BJ (cell line): ENCODE results near the gene IDI2. TPM values are rescaled to one million over a fixed set of nuclear protein-coding genes. Genes with fewer than 3 reads are reported as not detected.

Experiments used
- CTCF ChIA-PET: fragments of 350-600 bp; formaldehyde crosslinking; extraction: SDS; loops from one replicate; lab custom pipeline; 2021; ENCODE audit warnings: antibody characterized with exemption, inconsistent platforms; lab: Yijun Ruan, JAX
- POLR2A ChIA-PET: fragments of 300-600 bp; sonication (Branson Sonifier 250); formaldehyde crosslinking; extraction: SDS; loops from one replicate; lab custom pipeline; 2021; ENCODE audit warnings: antibody characterized with exemption; lab: Charles Lee
- DNase-seq: peaks from one replicate; pipeline ENCODE4 v3.0.0-alpha.2; 2011; ENCODE audit warnings: low read depth
- H3K27me3 ChIP-seq: 2 replicates; pipeline ENCODE4 v1.6.0; 2011; ENCODE audit warnings: low read length; ENCODE audit not compliant: control insufficient read depth, insufficient read depth
- H3K36me3 ChIP-seq: 2 replicates; pipeline ENCODE4 v1.5.1; 2011; ENCODE audit warnings: low read length; ENCODE audit not compliant: control insufficient read depth, insufficient read depth
- H3K4me3 ChIP-seq: 2 replicates; pipeline ENCODE4 v1.5.1; 2011; ENCODE audit warnings: low read depth, mild to moderate bottlenecking, control low read depth, low read length
- CTCF ChIP-seq: IDR thresholded peaks from 2 replicates; pipeline ENCODE4 v1.5.1; 2011; ENCODE audit warnings: low read depth, mild to moderate bottlenecking, control low read depth, inconsistent platforms, low read length, moderate library complexity; ENCODE audit not compliant: insufficient read depth
- polyA plus RNA-seq: library from polyadenylated mRNA; depleted of rRNA; stranded (reverse); fragments of >200 nt; gene quantifications from 2 replicates; pipeline ENCODE4 v1.2.3, GENCODE V29; 2011; rRNA removed

Gene IDI2
- polyA plus RNA-seq, 1 experiment, result not detected

GRCh38 chr10:971150-971542, 54.5 kb downstream of the IDI2 start:
- no peak for TF ChIP-seq CTCF
- ChIA-PET POLR2A (interaction anchor here (0.5 kb wide), 1 partner anchor 187 kb away, joined by 3 read pairs; no protein-coding TSS in a partner anchor), CTCF (interaction anchor here (0.8 to 1.3 kb wide), 3 partner anchors 8 to 13 kb away, joined by 3 to 6 read pairs (median 3); no protein-coding TSS in a partner anchor)
- Histone ChIP-seq H3K36me3 (no peaks in the 10 kb centered on the region), H3K4me3 (no peak overlapping the region), H3K27me3 (no peaks in the 10 kb centered on the region; the same call in 1 of the 2 replicates)
- no peak for DNase-seq

DNA sequence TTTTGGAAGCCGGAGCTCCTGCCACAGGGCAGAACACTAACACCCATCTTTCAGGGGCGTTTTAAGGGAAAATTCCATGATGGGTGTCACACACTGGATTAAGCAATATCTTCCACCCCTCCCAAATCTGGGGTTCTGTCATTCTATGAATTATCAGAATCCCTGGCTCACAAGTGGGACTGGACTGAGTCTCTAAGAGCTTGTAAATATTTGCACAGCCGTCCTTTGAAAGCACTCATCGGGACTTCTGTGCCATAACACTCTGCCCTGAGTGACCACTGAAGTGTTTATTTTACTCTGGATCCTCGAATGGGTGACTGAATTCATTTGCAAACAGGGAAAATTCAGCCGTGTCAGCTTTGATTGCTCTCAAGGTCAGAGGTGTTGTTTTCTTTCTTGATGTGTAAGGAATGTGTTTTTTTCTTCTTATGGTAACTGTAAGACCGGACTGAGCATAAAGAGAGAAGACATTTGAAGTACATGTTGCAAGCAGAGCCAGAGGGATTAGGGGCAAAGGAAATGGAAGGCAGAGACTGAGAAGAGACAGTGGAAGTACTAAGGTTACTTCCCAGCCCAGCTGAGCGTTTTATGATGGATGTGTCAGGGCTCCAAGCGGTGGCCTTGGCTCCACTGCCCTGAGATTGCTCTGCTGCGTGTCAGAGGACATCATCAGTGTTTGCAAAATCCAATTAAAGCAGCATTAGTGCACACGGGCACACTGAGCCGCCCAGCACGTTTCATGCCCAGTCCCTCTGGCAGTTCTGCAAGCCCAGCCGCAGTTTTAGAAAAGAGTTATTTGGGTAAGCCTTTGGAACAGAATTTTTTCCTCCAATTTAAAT, 55.1 kb downstream of the IDI2 start:
- POLR2A ChIA-PET, result interaction anchor here (0.5 kb wide), 1 partner anchor 186 kb away, joined by 3 read pairs; no protein-coding TSS in a partner anchor

GRCh38 chr10:969473-970150, 56.0 kb downstream of the IDI2 start:
- TF ChIP-seq CTCF, result no peak
- Histone ChIP-seq H3K36me3 (no peaks in the 10 kb centered on the region), H3K27me3 (no peaks in the 10 kb centered on the region; the same call in 1 of the 2 replicates), H3K4me3 (no peak overlapping the region)
- DNase-seq, result no peak
- ChIA-PET CTCF (no interaction called here), POLR2A (no interaction called here)

More for the DNA sequence above, 55.1 kb downstream of the IDI2 start:
- H3K36me3 ChIP-seq, result no peaks in the 10 kb centered on the region
- CTCF ChIA-PET, result interaction anchor here (0.8 to 1.3 kb wide), 3 partner anchors 8 to 14 kb away, joined by 3 to 6 read pairs (median 3); no protein-coding TSS in a partner anchor
- H3K4me3 ChIP-seq, result no peak overlapping the region
- no peak for TF ChIP-seq CTCF
- H3K27me3 ChIP-seq, result no peaks in the 10 kb centered on the region; the same call in 1 of the 2 replicates
- no peak for DNase-seq

Other genes starting within 250 kb of the IDI2 start
- gene LARP4B, start 94.2 kb downstream of the IDI2 start, polyA plus RNA-seq, result 37.0 and 38.4 TPM in 2 replicates
- 17.3 and 27.3 TPM in 2 replicates for gene GTPBP4, start 37.4 kb downstream of the IDI2 start, polyA plus RNA-seq
- gene IDI1, start 23.3 kb upstream of the IDI2 start, polyA plus RNA-seq, result 10.0 and 19.7 TPM in 2 replicates
- 10.9 and 12.7 TPM in 2 replicates for gene WDR37, start 30.5 kb upstream of the IDI2 start, polyA plus RNA-seq